ENCODE measurements around the gene SLC35A2.
"Not testable (repeated sequence)": the region's sequence is repeated elsewhere in the genome, so short reads cannot be mapped to it uniquely, and the experiment has no call there.

Gene SLC35A2

DNA sequence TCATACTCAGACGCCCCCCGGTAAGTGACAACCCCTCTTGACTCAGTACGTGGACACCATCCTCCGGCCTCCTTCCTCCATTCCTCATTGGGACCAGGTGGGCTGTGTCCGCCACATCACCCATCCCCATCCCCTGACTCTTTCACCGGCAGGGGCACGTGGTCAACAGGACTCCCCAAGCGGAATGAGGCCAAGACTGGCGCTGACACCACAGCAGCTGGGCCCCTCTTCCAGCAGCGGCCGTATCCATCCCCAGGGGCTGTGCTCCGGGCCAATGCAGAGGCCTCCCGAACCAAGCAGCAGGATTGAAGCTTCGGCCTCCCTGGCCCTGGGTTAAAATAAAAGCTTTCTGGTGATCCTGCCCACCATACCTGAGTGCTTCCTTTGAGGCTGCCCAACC, 8.7 kb downstream of the SLC35A2 start:
- no peak for DNase-seq (ENCODE audit: low spot score)

DNA sequence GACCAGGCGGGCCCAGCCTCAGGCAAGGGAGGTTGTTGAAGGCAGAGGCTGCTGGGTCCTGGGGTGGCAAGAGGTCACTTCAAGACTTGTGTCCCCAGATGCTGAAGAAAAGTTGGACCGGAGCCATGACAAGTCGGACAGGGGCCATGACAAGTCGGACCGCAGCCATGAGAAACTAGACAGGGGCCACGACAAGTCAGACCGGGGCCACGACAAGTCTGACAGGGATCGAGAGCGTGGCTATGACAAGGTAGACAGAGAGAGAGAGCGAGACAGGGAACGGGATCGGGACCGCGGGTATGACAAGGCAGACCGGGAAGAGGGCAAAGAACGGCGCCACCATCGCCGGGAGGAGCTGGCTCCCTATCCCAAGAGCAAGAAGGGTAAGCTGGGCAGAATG, 9.3 kb downstream of the SLC35A2 start:
- no peak for DNase-seq (ENCODE audit: low spot score)

DNA sequence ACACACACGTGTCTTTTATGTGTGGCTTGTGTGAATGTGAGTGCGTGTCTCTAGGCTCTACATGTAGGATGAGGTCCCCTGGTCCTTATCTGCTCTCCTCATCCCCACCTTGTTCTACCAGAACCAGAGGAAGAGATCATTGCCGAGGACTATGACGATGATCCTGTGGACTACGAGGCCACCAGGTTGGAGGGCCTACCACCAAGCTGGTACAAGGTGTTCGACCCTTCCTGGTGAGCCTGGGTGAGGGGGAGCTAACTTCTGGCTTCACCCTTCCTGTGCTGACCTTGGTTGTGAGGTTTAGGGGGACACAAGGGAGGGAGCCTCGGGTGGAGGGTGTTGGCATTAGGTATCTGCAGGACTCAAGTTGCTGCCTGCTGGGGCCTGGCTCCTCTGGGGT, 10.4 kb downstream of the SLC35A2 start:
- no peak for DNase-seq (ENCODE audit: low spot score)

DNA sequence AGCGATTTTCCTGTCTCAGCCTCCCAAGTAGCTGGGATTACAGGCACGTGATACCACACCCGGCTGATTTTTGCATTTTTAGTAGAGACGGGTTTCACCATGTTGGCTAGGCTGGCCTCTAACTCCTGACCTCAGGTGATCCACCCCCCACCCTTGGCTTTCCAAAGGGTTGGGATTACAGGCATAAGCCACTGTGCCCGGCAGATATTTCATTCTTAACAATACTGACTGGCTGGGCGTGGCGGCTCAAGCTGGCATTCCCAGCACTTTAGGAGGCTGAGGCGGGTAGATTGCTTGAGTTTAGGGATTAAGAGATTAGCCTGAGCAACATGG, 12.4 kb downstream of the SLC35A2 start:
- DNase-seq (ENCODE audit: low spot score) = no peak

DNA sequence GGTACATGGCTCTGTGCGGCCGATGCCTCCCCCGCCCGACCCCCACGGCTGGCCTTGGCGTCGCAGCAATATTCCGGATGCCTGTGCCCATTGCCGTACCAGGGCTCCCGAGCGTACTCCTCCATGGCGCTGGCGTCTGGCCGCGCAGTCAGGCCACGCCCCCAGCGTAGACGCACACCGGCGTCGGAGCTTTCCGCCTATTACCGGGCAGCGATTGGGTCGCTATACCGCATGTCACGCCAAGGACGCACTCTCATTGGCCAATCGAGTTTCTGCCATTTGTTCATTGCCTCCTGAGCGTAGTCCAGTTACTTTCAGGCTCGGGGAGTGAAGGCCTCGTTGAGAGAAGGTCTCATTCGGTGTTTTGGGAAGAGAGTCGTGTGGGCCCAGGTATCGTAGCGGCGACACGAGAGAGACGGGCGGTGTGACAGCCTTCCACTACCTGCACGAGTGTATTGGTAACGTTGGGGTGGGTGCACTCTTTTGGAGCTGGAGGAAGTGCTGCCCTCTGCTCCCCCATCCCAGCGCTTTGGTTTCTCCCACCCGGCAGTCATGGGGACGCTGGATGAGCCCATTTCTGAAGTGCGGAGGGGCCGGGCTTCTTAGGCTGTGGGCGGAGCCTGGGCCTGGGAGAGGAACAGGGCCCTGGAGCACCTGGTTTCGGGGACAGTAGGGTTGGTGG, 13.7 kb downstream of the SLC35A2 start, which contains the start of the genes PQBP1 and TIMM17B:
TSS of gene PQBP1 (plus strand) at position 306 of the 682 bp plus-strand sequence. CDS start 580 bp downstream, outside the sequence.
TSS of gene TIMM17B (minus strand) at position 144 of the 682 bp plus-strand sequence. CDS start at position 125, 19 bp downstream.
- DNase-seq (ENCODE audit: low spot score) = peak; percentile 88

DNA sequence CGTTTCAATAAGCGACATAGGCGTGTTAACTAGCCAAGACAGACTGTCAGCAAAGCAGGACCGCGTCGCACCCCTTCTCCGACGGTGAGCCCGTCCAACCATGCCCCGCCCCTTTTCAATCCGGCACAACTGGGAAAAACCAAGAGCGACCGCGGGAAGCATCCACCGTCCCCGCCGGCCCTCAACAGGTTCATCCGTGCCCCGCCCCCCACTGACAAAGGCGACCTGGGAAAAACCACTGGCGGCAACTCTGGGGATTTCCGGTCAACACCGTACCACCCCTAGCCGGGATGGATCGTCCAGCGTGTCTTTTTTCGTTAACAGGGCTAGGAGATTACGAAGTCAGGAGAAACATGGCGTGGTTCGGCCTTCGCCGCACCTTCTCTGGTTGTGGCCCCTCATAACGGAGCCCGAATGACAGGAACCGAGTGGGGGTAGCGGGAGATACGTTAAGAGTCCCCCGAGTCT, 14.3 kb downstream of the SLC35A2 start:
- peak; percentile 25 for DNase-seq (ENCODE audit: low spot score)

DNA sequence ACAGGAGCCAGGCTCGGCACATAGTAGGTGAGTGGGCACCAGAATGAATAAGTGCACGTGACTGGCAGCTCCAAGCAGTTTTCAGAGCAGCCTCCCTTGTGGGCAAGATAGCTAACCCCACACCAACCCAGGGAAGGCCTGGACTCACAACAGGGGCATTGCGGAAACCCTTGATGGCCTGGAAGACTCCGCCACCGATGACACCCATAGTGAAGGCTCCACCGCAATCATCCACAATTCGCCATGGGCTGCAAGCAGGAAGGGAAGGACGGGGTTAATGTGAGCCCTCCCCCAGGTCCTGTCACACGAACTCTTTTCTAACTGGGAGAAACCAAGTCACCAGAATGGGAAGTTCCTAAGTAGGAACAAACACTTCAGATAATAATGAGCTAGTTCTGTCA, 14.8 kb downstream of the SLC35A2 start:
- no peak for DNase-seq (ENCODE audit: low spot score)

DNA sequence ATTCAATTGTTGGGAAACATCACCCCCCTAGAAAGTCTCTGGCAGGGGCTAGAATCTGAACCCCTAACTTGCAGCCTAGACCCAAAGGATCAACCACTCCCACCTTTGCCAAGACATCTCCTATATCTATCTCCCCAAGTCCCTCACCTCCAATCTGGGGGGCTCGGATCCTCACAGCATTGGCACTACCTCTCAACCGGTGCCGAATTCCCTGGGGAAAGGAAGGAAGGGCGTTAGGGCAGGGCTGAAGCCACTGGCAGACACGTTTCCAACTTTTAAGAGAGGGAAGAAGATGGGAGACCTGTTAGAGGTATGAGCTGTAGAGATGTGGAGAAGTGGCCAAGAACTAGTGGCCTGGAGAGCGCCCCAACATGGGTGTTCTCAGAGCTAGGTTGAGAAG, 16.6 kb downstream of the SLC35A2 start:
- DNase-seq (ENCODE audit: low spot score) = no peak

DNA sequence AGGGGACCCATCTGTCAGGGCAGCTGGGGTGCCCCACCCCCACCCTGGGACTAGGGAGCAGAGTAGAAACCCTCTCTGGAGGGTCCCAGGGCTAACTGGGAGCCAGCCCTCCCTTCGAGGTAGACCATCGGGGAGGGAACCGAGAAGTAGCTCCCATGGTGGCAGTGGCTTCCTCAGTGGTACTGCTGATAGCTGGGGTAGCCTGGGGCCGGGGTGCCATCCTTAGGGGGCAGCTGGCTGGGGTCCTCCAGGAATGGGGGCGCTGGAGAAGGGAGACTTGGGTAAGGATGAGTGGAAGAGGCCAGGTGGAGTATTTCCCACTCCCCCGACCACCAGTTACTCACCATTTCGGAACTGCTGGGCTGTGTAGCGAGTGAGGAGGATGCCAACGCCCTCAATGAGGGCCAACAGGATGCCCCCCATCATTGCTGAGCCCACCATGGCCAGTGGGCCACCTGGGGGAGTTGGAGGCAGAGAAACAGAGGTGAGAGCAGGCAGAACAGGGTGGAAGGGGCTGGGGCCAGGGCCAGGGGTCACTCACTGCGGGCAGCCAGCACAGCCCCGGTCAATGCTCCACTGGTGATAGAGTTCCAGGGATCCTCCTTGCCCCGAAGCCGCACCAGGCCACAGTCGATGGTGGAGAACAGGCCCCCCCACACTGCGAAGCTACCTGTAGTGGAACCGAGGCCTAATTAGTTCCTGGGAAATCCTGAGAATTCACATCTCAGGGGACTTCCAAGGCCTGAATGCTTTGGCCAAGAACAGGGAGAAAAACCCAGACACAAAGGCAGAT, 17.7 kb downstream of the SLC35A2 start:
- no peak for DNase-seq (ENCODE audit: low spot score)

DNA sequence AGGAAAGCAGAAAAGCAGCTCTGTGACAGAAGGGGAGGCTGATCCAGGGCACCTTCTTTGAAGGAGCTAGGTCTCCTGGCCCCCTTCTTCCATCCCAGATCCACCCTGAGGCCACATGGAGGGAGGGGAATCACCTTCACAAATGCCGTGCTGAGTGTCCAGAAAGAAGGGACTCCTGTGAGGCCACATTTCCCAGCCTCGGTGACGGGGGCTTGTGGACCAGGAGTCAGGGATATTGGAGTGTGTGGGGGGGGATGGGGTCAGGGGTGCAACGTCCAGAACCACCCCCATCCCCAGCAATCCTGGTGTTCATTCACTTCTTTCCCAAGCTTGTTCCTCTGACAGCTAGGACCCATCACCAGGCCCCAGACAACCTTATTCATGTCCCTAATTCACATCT, 18.6 kb downstream of the SLC35A2 start:
- DNase-seq (ENCODE audit: low spot score) = no peak

DNA sequence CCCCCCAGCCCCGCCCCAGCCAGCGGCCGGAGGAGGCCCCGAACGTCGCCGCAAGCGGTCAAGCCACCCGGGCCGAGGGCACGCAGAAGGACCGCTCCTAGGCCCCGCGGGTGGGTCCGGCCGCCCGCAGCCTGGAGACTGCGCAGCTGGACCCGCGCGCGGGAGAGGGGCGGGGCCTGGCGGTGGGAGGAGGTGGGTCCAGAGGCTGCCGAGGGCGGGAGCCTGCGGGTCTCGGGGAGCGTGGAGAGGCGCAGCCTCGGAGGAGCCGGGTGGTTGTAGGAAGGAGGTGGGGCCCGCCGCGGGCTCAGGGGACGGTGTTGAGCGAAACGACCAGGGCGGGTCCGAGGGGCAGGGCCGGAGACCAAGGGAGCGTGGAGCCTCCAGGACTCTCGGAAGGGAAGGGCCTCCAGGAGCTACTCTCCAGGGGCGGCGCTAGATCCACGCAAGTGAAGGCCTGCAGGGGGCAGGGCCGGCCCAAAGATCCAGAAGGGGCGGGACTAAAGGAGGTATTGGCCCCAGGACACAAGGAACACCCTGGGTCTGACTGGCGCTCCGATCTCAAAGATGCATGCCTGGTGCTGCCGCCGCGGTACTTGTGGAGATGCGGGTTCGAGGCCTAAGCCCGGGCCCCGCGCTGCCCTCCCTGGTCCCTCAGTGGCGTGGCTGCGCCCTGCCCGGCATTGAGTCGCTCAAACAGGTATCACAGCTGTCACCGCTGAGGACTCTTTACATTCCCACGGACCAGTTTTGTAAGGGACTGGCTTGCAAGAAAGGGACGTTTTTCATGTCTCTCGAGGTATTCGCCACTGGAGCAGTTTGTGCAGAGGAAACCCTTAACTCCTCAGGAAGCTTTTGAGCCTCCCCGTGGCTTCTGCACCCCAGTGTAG, 19.8 kb downstream of the SLC35A2 start:
- DNase-seq (ENCODE audit: low spot score) = peak; percentile 59

DNA sequence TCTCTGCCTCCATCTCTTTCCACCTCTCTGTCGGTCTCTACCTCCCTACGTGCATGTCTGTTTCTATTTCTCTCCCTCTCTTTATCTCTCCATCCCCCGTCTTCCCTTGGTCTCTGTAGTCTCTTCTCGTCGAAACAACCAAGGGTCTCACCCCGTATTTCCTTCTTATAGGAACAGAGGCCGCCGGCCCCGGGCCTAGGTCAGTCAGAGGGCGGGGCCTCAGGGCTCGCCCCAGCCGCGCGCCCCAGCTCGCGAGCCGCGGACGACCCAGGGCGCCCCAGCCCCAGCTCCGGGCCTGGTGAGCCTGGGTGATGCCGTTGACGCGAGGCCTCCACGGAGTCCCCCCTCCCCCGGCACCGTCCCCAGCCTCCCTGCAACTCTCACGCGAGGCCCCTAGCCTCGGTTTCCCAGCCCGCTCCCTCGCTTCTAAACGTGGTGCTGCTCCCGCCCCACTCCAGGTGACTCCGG, 20.5 kb downstream of the SLC35A2 start:
- no peak for DNase-seq (ENCODE audit: low spot score)

DNA sequence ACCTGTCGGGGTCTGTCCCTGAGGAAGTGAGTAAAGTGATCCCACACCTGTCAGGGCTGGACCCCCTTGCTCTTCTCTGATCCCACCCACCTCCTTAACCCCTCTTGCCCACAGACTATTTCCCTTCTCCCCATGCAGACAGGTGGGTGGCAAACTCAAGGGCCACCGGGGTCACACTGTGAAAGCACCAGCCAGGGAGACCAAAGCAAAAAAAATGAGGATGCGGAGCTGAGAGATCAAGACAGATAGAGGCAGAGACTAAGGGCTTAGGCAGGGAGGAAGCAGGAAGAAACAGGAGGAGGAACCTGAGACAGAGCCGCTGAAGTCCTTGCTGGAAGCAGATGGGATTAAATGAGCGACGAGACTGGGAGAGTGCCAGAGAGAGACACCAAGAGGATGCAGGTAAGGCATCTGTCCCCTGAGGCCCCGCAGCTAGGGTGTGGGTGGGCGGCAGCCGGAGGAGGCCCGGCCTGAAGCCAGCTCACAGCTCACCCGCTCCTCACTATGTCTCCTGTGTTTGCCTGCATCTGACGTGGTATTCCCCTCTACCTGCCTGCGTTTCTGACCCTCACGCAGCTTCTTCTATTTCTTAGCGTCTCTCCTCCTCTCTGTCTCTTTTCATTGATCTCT, 21.0 kb downstream of the SLC35A2 start:
- no peak for DNase-seq (ENCODE audit: low spot score)

DNA sequence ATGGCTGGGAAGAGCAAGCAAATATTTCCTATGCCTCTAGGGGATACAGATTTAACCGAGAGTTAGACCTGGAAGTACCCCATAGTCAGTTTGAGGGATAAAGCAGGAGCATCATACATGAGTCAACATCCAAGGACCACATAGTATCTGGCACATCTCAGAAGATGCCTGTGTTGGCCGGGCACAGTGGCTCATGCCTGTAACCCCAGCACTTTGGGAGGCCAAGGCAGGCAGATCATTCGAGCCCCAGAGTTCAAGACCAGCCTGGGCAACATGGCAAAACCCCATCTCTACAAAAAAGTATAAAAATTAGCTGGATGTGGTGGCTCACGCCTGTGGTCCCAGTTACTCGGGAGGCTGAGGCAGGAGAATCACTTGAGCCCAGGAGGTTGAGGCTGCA, 24.9 kb downstream of the SLC35A2 start:
- not testable (repeated sequence) for DNase-seq (ENCODE audit: low spot score)

DNA sequence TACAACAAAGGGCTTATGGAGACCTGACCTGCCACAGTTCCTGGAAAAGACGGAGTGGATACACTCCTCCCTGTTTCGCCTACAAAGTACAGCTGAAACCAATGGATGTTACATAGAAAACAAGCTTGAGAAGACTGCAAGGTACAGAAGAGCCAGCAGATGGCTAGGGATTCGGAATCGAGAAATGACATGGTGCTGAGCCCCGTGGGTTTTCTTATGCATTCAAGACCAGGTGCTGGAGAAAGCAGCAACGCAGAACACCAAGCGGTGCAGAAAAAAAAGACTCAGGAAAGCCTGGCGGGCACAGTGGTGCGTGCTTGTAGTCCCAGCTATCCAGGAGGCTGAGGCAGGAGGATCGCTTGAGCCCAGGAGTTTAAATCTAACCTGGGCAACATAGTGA, 27.7 kb downstream of the SLC35A2 start:
- DNase-seq (ENCODE audit: low spot score) = no peak

DNA sequence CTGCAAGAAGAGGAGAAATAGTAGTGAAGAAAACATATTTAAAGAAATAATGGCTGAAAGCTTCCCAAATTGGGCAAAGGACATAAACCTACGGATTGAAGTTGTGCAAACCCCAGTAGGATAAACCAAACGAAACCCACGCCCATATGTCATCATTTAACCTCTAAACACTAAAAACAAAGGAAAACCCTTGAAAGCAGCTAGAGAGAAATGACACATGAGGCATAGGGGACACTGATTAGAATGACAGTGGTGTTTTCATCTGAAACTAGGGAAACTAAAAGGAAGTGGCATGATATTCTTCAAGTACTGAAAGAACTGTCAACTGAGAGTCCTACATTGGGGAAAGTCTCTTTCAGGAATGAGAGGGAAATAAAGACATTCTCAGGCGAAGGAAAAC, 34.5 kb downstream of the SLC35A2 start:
- DNase-seq (ENCODE audit: low spot score) = not testable (repeated sequence)

DNA sequence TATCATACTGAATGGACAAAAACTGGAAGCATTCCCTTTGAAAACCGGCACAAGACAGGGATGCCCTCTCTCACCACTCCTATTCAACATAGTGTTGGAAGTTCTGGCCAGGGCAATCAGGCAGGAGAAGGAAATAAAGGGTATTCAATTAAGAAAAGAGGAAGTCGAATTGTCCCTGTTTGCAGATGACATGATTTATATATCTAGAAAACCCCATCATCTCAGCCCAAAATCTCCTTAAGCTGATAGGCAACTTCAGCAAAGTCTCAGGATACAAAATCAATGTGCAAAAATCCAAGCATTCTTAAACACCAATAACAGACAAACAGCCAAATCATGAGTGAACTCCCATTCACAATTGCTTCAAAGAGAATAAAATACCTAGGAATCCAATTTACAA, 39.4 kb downstream of the SLC35A2 start:
- not testable (repeated sequence) for DNase-seq (ENCODE audit: low spot score)

DNA sequence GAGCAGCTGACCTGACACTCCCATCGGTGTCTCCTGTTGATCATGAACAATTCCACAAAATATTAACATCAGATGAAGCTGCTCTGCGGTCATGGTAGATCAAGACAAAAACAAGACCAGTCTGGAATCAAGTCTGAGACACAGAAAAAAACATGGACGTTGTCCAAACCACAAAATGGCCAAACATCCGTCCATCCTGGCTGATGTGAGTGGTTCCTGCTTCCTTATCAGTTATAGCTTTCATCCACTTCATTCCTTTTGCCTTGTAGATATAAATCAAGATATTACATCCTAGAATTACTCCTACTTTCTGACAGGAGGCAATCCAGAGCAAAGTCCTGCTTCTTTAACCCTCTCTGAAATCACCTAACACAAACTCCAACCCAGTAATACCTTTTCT, 47.2 kb downstream of the SLC35A2 start:
- no peak for DNase-seq (ENCODE audit: low spot score)

DNA sequence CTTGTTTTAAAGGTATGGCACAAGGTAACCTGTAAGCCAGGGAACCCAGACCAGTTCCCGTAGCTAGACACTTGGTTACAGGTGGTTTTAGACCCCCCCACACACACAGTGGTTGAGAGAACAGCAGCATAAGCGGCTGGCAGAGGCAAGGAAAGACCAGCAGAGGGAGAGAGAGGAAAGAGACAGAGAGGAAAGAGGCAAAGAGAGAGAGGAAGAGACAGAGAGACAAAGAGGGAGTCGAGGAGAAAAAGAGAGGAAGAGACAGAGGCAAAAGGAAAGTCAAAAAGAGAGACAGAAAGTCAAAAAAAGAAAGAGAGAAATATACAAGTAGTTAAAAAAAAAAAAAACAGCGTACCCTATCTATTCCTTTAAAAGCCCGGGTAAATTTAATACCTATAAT, 56.5 kb downstream of the SLC35A2 start:
- DNase-seq (ENCODE audit: low spot score) = no peak

DNA sequence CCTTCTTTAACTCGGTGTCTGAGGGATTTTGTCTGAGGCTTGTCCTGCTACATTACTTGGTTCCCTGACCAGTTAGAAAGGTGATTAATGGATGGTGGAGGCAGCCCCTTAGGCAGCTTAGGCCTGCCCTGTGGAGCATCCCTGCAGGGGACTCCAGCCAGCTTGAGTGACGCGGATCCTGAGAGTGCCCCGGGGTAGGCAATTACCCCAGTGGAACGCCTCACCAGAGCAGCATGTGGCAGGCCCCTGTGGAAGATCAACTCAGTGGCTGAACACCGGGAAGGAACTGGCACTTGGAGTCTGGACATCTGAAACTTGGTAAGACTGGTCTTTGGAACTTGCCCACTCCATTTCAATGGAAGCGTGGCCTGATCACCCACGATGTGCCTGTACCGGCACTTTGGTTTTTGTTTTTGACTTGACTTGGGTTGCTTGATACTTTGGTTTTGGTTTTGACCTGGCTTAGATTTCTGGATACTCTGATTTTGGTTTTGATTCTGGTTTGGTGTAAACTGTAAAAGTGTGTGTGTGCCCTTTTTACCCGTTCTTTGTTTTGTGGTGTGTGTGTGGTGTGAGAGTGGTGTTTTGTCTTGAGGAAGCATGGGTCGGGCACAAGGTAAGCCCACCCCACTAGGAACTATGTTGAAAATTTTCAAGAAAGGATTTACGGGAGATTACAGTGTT, 57.2 kb downstream of the SLC35A2 start:
- not testable (repeated sequence) for DNase-seq (ENCODE audit: low spot score)

DNA sequence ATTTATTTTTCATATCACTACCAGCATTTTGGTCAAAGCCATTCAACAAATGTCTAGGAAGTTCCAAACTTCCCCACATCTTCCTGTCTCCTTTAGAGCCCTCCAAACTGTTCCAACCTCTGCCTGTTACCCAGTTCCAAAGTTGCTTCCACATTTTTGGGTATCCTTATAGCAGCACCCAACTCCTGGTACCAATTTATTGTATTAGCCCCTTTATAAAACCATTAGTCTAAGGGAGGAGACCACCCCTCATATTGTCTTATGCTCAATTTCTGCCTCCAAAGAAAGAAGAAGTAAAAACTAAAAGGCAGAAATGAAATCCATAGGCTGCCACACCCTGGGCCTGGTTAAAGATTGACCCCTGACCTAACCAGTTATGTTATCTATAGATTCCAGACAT, 58.0 kb downstream of the SLC35A2 start:
- not testable (repeated sequence) for DNase-seq (ENCODE audit: low spot score)

All from germinal center (tissue), 1 donor.